HG03135 (cell line): ENCODE data around the gene KRTAP4-11.
"Not testable (repeated sequence)": the region's sequence is repeated elsewhere in the genome, so short reads cannot be mapped to it uniquely, and the experiment has no call there.

ENCODE experiments used
- ATAC-seq: cut with Tn5 transposase; IDR thresholded peaks from one replicate; pipeline ENCODE4 v1.9.1; 2021; ENCODE audit warnings: mild to moderate bottlenecking, moderate library complexity; ENCODE audit not compliant: unreplicated experiment

KRTAP4-11 gene

DNA sequence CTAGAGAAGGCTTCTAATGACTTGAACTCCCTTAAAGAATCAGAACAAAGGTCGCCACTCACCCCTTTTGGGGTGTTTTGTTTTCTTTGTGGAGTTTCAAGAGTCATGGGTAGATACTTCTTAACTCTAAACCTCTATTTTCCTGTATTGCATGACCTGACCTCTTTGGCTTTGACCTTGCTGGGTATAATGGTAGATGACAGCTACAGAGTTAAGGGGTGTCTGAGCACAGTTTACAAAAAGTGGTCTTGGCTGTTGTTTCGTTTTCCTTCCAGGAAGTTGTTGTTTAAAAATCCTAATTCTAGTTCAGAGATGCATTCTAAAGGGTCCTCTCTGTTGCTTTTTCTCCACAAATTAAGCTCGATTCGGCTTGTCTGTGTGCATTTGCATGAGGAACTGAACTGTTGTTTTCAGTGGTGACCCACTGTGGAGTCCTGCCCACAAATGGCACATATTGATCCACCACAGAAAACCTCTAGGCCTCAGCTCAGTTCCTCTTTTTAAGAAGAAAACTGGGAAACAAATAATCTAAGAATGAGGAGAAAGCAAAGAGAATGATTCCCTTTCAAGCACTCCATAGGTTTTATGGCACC, 29.3 kb downstream of the KRTAP4-11 start:
- ATAC-seq, result not testable (repeated sequence)

DNA sequence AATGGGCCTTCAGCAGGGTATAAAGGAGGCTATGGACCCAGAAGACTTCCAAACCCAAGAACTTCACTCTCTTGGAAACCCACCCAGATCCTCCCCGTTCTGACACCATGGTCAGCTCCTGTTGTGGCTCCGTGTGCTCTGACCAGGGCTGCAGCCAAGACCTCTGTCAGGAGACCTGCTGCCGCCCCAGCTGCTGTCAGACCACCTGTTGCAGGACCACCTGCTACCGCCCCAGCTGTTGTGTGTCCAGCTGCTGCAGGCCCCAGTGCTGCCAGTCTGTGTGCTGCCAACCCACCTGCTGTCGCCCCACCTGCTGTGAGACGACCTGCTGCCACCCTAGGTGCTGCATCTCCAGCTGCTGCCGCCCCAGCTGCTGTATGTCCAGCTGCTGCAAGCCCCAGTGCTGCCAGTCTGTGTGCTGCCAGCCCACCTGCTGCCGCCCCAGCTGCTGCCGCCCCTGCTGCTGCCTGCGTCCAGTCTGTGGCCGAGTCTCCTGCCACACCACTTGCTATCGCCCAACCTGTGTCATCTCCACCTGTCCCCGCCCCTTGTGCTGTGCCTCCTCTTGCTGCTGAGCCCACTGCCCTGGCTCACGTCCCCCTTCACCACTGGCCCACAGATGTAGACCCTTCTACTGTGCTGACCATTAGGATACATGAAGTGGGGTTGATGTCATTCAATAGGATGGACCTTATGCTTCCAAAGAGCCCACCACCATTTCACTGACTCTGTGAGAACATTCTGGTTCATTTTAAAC, 33.9 kb downstream of the KRTAP4-11 start, which contains the start of gene KRTAP4-7:
TSS of gene KRTAP4-7 (plus strand) at position 51 of the 757 bp plus-strand sequence. CDS start at position 108, 57 bp downstream.
- ATAC-seq, result not testable (repeated sequence)

DNA sequence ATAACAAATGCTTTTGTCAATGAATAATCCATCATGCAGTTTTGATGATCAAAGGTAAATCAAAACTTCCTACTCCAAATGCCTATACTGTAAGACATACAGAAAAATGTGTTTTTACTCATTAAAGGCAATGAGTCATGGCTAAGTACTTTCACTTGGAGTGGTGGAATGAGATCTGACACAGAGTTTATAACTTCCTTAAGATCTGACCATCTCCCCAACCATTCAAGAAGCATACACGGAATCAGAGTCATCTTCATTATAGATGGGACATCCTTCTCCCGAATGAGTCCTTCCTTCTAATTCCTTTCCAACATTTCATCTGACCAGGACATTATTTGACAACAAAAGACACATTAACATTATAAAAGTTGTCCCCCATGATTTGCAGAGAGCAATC, 34.7 kb downstream of the KRTAP4-11 start:
- ATAC-seq, result not testable (repeated sequence)

DNA sequence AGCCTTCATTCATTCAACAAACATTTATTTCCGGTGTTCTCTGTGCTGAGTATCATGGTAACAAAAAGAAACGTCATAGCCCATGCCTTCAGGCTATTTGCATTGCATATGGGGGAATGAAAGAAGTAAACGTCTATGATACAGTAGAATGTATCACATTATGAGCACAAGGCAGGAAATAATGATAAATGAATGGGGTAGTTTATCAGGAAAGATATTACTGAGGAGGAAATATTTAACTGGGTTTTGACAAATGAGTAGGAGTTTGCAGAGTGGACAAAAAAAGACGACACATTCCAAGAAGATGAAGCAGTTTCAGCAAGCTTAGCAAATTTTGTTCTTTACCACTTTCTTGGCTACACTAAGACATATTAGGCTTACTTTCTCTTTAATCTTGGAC, 35.5 kb downstream of the KRTAP4-11 start:
- ATAC-seq, result no peak

DNA sequence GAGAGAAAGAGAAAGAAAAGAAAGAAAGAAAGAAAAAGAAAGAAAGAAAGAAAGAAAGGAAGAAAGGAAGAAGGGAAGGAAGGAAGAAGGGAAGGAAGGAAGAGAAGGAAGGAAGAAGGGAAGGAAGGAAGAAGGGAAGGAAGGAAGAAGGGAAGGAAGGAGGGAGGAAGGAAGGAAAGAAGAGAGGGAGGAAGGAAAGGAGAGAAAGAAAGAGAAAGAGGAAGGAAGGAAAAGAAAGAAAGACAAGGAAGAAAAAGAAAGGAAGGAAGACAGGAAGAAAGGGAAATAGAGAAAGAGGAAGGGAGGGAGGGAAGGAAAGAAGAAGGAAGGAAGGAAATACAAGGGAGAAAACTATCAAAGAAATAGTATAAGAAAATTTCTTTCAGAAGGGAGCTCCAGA, 41.4 kb downstream of the KRTAP4-11 start:
- ATAC-seq, result no peak

DNA sequence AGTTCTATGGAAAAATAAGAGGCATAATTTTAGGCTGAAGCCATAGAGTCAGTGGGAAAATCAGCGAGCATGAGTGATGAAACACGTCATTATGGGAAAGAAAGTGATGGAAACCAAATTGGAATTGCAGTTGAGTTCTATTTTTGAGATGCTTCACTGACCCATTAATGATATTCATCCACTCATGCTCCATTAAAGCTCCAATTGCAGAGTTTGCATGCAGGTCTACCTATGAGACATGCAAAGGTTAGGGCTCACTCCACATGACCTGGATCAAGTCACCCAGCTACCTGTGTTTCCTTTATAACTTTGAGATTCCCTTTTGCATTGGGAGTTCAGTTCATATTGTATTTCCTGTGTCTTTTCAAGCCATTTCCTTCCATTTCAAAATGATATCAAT, 44.5 kb downstream of the KRTAP4-11 start:
- ATAC-seq, result no peak

DNA sequence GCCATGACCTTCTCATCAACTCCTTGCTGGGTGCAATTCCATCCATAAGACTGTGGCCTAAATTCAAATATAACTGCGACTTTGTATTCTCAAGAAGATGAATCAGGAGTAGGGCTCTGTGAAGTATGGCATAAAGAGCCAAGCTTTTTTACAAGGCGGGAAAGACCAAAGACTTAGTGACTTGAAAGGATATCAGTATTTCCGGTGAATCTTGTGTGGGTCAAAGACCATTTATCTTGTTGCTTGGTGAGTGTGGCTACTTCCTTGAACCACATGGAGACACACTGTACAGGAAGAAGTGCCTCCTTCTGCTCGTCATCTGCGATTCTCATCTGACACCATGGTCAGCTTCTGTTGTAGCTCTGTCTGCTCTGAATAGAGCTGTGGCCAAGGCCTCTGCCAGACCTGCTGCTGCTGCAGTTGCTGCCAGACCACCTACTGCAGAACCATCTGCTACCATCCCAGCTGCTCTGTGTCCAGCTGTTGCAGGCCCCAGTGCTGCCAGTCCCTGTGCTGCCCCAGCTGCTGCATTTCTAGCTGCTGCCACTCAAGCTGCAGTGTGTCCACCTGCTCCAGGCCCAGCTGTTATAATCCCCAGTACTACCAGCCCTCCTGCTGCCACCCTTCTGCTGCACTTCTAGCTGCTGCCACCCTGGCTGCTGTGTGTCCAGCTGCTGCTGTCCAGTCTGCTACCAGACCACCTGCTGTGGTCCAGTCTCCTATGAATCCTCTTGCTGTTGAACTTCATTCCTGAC, 46.4 kb downstream of the KRTAP4-11 start:
- ATAC-seq, result no peak

DNA sequence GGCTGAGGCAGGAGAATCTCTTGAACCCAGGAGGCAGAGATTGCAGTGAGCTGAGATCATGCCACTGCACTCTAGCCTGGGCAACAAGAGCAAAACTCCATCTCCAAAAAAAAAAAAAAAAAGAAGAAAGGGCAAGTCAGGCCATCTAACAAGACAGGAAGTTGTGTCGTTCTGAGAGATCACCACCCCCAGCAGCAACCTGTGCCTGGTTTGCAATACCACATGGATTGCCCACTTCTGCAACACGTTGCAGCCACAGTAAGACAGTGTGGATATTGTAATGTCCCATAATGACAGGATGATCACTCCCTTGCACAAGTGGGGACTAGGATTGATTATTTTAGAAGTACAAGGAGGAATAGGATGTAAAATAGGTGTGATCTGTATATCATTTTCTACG, 49.1 kb downstream of the KRTAP4-11 start:
- ATAC-seq, result no peak

DNA sequence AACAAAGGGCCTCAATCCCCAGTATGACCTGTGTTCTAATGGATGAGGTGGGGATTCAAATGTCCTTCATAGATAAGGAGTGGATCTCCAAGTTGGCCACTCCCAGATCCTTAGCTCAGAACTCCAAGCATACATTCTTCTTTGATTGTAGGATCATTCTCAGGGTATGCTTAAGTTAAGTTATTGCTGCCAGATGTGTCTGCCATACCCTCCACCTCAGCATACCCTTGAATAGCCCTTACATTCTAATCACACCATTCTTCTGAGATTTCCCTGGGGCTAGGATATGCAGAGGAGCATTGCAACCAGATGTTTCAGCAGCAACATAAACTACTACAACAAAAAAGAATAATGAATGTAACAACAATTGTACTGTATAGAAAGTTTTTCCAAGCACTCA, 50.9 kb downstream of the KRTAP4-11 start:
- ATAC-seq, result no peak
